Esophagus muscularis mucosa (tissue), 4 donors: ENCODE measurements around the gene MYO9B.

Source experiments
- CTCF ChIP-seq, 3 experiments: fragments of 200-600 bp in 2 of 3; fragments of 450-650 bp in 1 of 3; sonication (generic) in 2 of 3; IDR thresholded peaks; one replicate each; pipeline ENCODE4 v1.5.1; 2017 to 2019; ENCODE audit warnings: antibody characterized with exemption in 3 of 3, mild to moderate bottlenecking in 2 of 3, moderate library complexity in 1 of 3
- EP300 ChIP-seq: sonication (generic); formaldehyde crosslinking; IDR thresholded peaks from one replicate; pipeline ENCODE4 v1.6.1; 2017; ENCODE audit warnings: antibody characterized with exemption
- POLR2A ChIP-seq: fragments of 450-650 bp; IDR thresholded peaks from one replicate; pipeline ENCODE4 v1.6.1; 2017; ENCODE audit warnings: antibody characterized with exemption, moderate library complexity, mild to moderate bottlenecking, low read depth

GRCh38 chr19:17109962-17110598 is 34.5 kb downstream of the MYO9B start:
- TF ChIP-seq CTCF (IDR thresholded peaks at IDR 0.05): no peak
- no peak for TF ChIP-seq POLR2A
- no peak for TF ChIP-seq EP300
